Stimulated activated CD8-positive, alpha-beta memory T cell treated with anti-CD3 and anti-CD28 coated beads, Interleukin-15, amount 100 ng/mL, for 1 hour (primary cell): ENCODE results near the gene NKTR.

Source experiments
- DNase-seq: peaks from one replicate; pipeline ENCODE4 v3.0.0-alpha.2; 2020; ENCODE audit warnings: low read depth

Gene NKTR

GRCh38 chr3:42682301-42683070 is 82.0 kb downstream of the NKTR start:
- no peak for DNase-seq

- no peak for DNase-seq
Measured at GRCh38 chr3:42683875-42684598, 83.6 kb downstream of the NKTR start.

GRCh38 chr3:42684632-42685362 is 84.3 kb downstream of the NKTR start:
- no peak for DNase-seq

GRCh38 chr3:42685363-42685881 is 84.9 kb downstream of the NKTR start, which contains the start of gene KLHL40:
Gene KLHL40 (plus strand): TSS chr3:42685537. CDS start chr3:42685619, 82 bp downstream.
- no peak for DNase-seq

GRCh38 chr3:42685891-42686820 is 85.7 kb downstream of the NKTR start:
- no peak for DNase-seq

DNA sequence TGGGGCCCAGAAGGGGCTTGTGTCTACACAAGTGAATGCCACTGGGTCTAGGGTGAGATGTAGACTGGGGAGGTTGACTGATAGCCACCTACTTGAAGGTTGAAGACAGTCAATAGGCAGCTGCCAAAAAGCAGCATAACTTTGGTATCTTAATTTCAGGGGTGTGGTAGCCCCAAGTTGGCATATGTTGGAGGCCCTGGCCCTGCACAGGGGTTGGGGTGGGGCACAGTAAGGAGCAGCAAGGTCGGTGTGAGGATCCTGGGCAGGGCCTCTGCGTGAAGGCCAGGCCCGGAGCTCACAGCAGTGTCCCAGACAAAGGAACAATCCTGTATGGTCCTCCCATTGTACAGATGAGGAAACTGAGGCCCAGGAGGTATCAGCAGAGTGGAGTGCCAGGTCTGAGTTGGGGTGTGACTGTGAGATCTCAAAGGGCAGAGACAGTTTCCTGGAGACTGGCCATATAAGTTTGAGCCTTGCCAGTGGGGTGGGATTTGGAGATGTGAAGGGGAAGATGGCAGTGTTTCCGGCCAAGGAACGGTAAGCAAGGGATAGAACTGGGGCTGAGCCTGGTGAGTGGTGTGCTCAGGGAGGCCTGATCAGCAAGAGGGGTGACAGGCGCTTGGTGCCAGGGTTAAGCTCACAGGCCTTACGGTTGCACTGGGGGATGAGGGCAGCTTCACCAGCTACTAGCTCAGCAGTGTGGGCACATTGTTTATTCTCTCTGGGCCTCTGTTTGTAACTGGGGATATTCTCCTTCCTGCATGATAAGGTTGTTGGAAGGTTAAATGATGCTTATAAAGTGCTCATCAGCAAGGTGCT is 86.6 kb downstream of the NKTR start:
- DNase-seq, result no peak

- no peak for DNase-seq
Measured at GRCh38 chr3:42688016-42688415, 87.5 kb downstream of the NKTR start.

GRCh38 chr3:42688487-42689420 is 88.3 kb downstream of the NKTR start:
- no peak for DNase-seq

- DNase-seq, result no peak
Measured at GRCh38 chr3:42689421-42690014, 89.0 kb downstream of the NKTR start.

DNA sequence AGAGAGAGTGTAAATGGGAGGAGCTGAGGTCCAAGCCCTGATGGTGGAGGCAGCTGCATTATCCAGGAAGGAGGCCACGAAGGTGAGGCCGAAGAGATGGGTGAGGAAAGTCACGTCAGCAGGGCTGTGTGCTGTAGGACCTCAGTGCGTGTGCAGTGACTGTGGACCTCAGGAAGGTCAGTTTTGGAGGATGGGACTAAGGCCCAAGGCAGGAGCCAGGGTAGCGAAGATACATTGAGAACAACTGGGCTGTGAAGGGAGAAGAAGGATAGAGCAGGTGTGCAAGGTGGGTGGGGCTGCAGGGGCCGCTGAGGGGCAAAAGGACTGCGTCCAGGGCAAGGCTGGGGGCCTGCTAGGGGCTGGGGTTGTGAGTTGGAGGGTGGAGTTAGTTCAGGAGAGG is 89.7 kb downstream of the NKTR start:
- DNase-seq, result no peak

DNA sequence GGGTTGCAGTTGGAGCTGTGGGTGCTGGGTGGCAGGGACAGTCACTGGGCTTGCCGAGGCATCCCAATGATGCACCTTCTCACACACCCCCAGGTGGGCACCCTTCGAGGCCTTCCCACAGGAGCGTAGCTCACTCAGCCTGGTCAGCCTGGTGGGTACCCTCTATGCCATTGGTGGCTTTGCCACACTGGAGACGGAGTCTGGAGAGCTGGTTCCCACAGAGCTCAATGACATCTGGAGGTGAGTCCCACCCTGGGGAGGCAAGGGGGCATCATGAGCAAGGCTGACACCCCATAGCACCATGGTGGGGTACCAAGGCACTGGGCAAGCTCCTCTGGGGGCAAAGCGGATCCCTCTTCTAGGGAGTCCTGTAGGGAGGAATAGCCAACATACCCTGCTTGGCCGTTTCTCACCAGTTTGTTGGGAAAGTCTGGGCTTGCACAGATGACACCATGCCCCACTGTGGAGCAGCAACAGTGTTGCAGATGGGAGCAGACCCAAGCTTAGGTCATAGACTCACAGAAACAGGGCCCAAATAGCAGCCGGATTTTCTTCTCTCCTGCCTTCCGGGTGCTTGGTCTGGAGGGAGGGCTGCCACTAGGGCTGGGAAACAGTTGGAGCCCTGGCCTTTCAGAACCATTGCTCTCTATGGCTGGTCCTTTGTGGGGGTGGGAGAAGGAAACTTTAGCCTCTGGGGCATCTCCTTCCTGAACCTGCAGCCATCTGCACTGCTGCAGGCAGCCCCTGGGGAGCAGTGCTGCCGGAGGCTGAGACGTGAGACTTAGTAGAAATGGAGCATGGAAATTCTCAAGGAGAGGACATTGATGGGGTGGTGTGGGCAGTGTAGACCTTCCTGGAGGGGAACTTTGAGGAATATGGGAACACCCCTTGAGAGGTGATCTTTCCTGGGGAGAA is 90.5 kb downstream of the NKTR start:
- no peak for DNase-seq

DNA sequence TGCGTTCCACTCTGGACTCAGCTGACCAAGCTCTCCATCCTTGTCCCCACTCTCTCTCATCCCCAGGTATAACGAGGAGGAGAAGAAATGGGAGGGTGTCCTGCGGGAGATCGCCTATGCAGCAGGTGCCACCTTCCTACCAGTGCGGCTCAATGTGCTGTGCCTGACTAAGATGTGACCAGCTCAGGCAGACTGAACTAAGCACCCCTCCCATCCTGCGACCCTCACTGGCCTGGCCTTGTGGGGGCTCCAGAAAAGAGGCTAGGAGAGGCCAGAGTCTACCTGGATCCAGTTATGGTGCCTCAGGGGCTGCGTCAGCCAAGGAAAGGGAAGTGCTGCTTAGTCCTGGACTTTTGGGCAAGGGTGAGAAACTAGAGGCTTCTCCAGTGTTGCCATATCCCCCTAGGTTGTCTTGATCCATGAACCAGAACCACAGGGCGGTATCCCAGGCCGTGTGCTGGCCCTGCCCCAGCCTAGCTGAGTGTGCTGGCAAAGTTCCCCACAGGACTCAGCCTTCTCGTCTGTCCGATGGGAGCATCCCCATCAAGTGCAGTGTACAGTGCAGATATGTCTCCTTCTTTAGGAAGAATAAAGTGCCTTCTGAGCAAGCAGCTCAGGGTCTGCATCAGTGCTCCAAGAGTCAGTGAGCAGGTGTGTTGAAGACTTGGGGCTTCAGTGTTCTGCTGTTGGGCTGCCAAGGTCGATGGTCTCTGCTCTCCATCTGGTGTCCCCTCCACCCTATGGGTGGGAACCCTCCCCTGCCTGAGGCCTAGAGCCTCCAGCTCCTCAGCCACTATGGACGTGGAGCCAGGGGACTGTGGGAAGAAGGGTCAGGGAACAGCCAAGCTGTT is 91.6 kb downstream of the NKTR start:
- no peak for DNase-seq

- DNase-seq, result no peak
Measured at GRCh38 chr3:42692667-42693529, 92.4 kb downstream of the NKTR start.

- no peak for DNase-seq
Measured at GRCh38 chr3:42693530-42693930, 93.0 kb downstream of the NKTR start.

- no peak for DNase-seq
Measured at GRCh38 chr3:42694366-42694765, 93.9 kb downstream of the NKTR start.
